GF-D8 (cell line): ENCODE data around the gene FRMD4A.

ENCODE experiments used
- DNase-seq: peaks from one replicate; lab custom pipeline; 2025; lab: John Stamatoyannopoulos, UW

FRMD4A gene

DNA sequence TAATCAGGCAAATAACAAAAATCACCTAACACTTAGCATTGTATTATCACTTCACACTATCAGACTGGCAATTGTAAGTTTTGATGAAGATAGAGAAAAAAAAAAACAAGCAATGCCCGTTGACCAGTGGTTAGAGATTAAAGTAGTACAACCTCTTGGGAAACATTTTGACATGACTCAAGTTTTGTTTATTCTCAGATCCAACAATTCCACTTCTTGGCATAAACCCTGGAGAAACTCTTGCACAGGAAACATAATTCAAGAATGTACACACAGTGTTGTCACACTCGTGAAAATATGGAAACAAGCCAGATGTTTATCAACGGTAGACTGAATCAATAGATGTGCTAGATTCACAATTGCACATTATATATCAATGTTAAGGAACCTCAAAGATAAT lies 37.2 kb downstream of the FRMD4A start:
- no peak for DNase-seq

DNA sequence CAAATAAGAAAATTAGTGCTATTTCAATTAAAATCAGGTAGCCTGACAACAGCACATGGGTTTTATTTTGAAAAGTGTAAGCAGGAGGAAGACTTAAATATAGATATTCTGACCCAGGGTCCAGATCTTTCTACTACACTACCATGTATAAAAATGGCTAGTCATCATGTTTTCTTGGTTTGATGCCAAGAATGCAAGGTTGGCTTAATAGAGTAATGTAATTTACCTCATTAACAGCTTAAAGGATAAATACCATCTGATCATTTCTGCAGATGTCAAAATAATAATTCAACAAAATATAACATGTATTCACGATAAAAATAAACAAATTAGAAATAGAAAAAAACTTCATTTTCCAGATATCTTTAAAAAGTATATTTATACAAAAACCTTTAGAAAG lies 39.4 kb downstream of the FRMD4A start:
- no peak for DNase-seq

GRCh38 chr10:14285941-14286560 lies 44.7 kb downstream of the FRMD4A start:
- DNase-seq: no peak

DNA sequence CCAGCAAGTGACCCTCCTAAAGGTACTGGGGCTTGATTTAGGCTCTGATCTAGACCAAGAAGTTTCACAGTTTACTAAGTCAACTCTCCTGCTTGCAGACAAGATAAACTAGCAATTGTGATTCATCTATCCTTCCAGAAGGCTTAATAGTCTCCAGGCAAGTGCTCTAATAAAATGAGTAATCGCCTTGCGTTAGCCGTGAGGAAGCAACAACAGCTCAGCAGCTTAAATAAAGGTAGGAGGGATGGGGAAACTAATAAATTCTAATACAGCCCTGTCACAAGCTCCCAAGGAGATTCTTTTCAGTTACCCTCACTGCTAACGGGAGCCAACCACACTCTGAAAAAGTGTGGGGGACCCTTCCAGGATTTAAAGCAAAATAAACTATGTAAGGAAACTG lies 48.4 kb downstream of the FRMD4A start:
- no peak for DNase-seq

- no peak for DNase-seq
Measured at GRCh38 chr10:14278533-14278932, 52.2 kb downstream of the FRMD4A start.

- no peak for DNase-seq
Measured at GRCh38 chr10:14276210-14276609, 54.5 kb downstream of the FRMD4A start.

DNA sequence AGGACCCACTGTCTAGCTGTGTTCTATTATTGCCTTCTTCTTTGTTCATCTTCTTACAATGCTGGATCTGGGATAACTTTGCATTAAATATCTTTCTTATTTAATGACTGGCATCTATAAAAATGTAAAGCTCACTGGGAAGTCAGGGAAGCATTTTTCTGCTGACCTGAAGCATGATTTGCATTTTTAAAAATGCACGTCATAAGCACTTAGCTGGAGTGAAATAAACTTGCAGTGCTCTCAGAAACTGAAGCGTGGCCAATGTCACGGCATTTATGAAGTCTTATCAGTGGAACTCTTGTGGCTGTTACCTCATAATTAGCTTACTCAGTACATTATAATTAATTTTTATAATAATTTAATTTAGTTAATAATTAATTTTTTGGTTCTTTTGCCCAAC lies 59.1 kb downstream of the FRMD4A start:
- no peak for DNase-seq

GRCh38 chr10:14270370-14270769 lies 60.4 kb downstream of the FRMD4A start:
- no peak for DNase-seq

GRCh38 chr10:14265709-14266108 lies 65.0 kb downstream of the FRMD4A start:
- no peak for DNase-seq

DNA sequence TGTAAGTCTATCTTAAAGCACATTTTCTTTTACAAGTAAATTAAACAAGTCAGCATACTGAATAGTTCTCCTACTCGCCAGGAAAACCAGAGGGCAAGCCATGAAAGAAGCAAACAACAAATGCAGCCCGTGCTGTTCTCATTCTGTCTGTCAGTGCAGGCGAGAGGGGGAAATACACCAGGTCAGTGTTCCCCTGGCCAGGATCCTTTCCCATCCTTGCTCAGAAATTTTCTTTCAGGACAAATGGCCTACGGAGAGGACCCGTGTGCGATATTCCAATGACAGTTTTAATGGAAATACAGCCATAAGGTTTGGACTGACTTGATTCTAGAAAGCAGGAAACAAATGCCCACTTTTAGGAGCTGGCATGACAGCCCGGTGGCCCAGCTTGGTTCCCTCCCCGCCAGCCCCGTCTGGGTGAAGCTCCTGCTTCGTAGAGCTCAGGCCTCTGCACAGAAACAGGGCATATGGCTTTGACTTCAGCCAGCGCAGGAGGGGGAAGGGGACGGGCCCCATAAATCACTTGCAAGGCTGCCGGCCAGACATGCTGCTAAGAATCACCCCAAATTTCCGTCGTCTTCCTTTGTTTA lies 67.8 kb downstream of the FRMD4A start:
- no peak for DNase-seq

- no peak for DNase-seq
Measured at GRCh38 chr10:14261336-14261735, 69.4 kb downstream of the FRMD4A start.

- no peak for DNase-seq
Measured at GRCh38 chr10:14259696-14260566, 70.8 kb downstream of the FRMD4A start.

- DNase-seq: no peak
Measured at GRCh38 chr10:14254368-14254767, 76.4 kb downstream of the FRMD4A start.

GRCh38 chr10:14253711-14254110 lies 77.0 kb downstream of the FRMD4A start:
- no peak for DNase-seq

GRCh38 chr10:14253079-14253478 lies 77.6 kb downstream of the FRMD4A start:
- DNase-seq: no peak

- no peak for DNase-seq
Measured at GRCh38 chr10:14250496-14251076, 80.1 kb downstream of the FRMD4A start.

DNA sequence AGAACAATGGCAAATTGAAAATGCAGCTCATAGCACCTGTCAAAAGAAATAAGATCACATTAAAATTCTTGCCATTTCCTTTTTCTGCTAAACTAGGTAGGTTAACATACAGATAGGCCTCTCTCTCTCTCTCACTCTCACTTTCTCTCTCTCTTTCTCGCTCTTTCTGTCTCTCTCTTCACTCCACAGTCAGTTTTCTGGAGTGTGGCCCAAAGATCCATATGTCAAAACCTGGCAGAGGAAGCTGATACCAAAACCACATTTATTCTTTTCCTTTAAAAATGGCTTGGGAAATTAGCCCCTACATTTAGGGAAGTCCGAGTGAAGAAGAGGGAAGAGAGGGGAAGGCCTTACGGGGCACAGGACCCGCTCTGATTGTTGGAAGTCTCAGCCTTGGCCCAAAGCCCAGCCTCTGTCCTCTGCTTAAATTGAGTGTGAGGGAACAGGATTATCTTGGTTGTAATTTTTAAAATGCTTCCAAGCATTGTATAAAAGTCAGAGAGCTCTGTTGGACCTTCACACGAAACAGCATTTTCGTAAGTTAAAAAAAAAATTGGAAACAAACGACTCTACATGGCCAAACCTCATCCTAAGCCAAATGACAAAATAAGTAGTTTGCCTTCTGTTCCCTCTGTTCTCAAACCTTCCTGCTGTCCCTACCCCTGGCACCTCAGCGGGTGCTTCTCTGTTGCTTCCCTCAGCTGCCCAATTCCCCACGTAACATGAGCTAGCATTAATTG lies 83.2 kb downstream of the FRMD4A start:
- no peak for DNase-seq

DNA sequence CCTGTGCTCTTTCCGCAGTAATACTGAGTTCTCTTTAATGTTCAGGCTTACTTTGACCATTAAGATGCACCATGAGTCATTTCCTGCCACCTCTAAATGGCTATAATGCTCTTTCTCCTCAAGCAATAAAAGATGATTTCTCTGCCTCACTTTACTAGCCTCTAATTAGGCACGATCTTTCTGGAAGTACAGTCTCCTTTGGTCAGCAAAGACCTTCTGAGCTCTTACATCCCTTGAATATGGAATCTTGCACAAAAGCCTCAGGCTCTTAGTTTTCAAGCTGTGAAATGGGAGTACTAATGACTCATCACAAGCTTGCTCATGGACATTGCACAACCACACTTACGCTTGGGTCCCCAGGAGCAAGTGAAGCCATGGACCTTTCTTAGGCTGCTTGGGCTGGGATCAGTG lies 85.9 kb downstream of the FRMD4A start:
- no peak for DNase-seq

DNA sequence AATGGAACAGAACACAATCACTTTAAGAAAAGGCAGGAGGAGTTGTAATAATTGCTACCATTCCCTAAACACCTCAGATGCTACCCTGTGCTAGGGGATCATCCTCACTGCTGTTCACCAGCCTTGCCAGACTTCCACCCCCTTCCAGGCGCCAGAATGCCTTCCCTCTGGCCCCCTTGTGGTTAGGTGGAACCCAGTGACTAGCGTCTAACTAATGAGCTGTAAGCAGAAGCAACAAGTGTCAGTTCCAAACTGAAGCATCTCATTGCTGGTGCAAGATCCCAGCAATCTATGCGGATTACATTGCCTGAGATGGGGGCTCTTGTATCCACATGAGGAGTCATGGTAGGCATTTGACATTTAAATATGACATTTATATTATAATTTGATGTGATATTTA lies 86.6 kb downstream of the FRMD4A start:
- DNase-seq: no peak

DNA sequence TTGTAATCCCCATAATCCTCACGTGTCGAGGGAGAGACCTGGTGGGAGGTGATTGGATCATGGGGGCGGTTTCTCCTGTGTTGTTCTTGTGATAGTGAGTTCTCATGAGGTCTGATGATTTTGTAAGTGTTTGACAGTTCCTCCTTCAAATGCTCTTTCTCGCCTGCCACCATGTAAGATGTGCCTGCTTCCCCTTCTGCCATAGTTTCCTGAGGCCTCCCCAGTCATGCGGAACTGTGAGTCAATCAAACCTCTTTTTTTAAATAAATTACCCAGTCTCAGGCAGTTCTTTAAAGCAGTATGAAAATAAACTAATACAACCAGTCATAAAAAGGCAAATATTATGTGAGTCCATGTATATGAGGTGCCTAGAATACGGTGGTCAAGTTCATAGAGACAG lies 87.5 kb downstream of the FRMD4A start:
- DNase-seq: no peak

GRCh38 chr10:14241196-14241595 lies 89.5 kb downstream of the FRMD4A start:
- DNase-seq: no peak
